ENCODE measurements around the gene RPTOR.

- no peak for TF ChIP-seq EZH2phosphoT487 (IDR thresholded peaks at IDR 0.05; ENCODE audit: insufficient read depth, low read depth)
- TF ChIP-seq EZH2 (IDR thresholded peaks at IDR 0.05; ENCODE audit: insufficient read depth, poor library complexity, severe bottlenecking): no peak
Measured at GRCh38 chr17:80753685-80754345, 209.2 kb downstream of the RPTOR start.
